ENCODE data around the gene SH2B3.

The SH2B3 gene

GRCh38 chr12:111429828-111430432, 24.2 kb downstream of the SH2B3 start:
- DNase-seq = no peak

DNA sequence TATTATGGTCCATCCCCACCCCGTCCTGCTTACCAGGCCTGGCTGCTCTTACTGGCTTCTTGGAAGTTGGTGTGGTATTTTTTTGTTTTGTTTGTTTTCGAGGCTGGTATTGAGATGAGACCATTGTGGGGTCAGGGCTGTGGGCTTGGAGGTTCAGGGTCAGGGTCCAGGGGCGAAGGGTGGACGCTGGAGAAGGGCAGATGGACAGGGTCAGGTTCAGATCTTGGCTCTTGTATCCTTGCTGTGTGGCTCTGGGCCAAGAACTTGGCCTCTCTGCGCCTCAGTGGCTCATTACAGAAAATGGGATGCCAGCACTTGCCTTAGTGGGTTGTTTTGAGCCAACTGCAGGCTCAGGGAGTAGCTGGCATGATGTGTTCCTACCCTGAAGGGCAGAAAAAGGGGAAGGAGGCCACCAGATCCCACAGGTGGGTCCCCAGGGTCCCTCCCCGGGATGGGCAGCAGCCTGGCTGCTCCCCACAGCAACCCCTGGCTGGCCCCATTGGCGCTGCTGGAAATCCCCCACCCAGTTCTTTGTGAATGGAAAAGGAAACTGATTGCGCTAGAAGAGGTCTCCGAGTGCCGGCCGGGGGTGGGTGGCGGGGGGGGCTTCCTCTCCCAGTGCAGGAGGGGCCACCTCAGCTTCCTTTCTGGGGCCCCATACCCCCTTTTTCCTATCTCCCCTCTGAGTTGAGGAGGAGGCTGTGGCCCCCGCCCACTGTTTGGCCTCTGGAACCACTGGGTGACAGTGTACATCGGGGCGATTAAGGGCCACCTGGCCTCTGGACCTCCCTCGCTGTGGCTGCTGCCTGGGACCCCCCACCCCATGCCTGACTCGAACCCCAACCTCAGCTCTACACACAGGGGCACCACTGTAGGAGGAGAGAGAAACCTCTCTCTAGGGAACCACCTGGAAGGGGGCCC, 25.0 kb downstream of the SH2B3 start:
- DNase-seq = no peak

- DNase-seq = no peak
Observed at GRCh38 chr12:111431772-111432171, 26.0 kb downstream of the SH2B3 start.

DNA sequence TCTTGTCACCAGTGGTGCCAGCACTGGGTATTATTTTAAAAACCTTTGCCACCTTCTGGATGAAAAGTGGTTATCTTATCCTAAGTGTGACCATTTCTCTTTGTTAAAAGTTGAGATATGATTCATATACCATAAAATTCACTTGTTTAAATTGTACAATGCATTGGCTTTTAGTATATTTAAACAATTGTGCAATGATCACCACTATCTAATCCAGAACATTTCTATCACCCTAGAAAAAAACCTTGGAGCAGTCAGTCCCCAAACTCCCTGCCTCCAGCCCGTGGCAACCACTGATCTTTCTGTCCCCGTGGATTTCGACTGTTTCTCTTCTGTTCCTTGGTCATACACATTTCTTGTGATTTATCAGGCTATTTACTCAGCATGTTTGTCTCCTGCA, 28.3 kb downstream of the SH2B3 start:
- DNase-seq = no peak

- DNase-seq = no peak
Observed at GRCh38 chr12:111434680-111435338, 29.1 kb downstream of the SH2B3 start.

GRCh38 chr12:111435661-111436201, 30.0 kb downstream of the SH2B3 start:
- no peak for DNase-seq

- DNase-seq = no peak
Observed at GRCh38 chr12:111436266-111436665, 30.5 kb downstream of the SH2B3 start.

DNA sequence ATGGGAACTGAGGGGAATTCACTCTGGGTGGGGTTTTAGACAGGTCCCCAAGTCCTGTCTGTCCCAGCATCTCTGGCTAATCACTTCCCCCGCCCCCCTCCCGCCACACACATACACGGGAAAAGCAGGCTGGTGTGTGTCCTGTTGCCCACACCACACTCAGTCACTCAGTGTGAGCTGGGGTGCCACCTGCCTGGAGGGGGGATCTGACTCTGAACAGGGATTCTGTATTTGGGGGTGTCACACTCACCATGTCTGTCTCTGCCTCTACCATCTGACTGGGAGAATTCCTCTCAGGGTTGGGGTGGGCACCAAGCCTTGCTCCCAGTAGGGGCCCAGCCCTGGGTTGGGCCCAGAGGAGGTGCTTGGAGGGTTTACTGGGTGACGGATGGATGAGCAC, 31.1 kb downstream of the SH2B3 start:
- no peak for DNase-seq

- no peak for DNase-seq
Observed at GRCh38 chr12:111437816-111438454, 32.2 kb downstream of the SH2B3 start.

DNA sequence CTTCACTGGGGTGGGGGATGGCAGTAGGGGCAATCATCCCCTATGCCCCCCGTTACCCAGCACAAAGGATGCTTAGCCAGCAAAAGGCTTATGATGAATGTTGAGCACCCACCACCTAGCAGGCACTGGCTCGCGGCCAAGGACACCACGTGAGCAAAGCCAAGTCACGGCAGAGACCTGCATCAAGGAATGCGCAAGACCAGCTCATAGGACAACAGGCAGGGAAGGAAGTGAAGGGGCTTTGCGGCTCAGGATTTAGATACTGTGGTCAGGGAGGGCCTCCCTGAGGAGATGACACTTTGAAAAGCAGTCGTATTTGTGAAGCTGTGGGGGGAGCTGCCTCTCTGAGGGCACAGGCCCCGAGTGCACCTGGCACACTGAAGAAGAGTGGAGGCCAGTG, 32.8 kb downstream of the SH2B3 start:
- no peak for DNase-seq

GRCh38 chr12:111439657-111440151, 34.0 kb downstream of the SH2B3 start:
- DNase-seq = no peak

DNA sequence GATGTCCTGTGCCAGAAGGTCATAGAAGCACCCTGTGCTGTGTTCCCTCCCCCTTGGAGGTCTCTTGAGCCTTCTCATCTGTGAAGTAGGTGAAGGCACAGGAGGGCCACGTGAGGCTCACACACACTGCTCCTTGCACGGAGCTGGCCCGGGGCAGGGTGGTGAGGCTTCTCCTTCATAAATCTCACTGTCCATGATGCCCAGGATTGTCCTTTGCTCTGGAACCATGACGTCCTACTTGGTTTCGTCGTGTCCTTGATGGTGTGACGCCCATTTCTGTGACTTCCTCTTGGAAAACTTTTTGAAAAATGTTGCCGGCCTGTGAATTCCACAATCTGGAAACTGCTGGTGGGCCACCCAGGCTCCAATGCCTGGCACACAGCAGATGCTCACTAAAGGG, 34.4 kb downstream of the SH2B3 start:
- DNase-seq = no peak

DNA sequence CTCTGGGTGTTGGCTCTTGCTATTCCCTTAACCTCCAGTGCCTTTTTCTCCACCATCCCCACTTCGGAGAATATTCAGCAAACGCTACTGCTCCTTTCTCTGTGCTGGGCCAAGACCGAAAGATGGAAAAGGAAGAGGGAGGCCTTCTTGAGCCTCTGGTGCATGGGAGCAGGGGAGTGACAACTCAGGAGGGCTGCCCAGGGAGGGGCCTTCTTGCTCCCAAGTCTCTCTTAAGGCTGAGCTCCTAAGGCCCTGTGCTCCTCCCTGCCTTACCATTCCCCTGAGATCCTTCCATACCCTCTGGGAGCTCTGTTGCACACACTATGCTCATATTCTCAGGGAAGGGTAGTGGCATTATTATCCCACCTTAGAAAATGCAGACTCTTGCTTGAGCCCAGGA, 34.9 kb downstream of the SH2B3 start:
- DNase-seq = no peak

GRCh38 chr12:111441107-111441928, 35.6 kb downstream of the SH2B3 start:
- no peak for DNase-seq

- no peak for DNase-seq
Observed at GRCh38 chr12:111442301-111443045, 36.8 kb downstream of the SH2B3 start.

DNA sequence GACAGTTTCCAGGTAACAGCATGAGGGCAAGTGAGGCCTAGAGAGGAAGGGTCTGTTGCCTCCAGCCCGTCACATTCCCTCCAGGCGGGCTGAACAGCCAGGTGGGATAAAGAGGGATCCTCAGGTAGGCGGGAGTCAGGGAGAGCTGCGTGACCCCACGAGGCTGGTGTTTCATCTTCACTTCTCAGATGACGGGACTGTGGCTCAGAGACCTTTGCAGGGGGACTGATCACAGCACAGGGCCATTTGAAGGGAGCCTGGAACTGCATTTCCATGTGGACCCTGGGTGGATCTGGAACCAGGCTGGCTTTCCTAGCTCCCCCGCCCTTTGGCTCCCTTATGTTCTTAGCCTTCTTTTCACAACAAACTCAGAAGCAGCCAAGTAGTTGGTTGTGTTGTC, 37.4 kb downstream of the SH2B3 start:
- no peak for DNase-seq

DNA sequence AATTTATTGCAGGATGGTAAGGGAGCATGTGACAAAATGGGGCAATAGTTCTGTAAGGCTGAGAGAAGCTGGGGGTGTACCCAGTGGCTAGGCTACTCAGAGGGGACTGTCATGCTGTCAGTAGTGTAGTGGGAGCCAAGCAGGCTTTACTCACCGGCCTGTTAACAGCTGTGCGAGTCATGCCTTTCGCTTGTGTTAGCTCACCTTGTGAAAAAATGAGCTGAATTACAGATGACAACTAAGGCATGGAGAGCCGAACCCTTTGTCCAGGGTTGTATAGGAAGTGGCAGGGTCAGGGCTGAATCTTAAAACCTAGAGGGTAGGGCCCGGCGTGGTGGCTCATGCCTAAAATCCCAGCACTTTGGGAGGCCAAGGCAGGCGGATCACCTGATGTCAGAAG, 37.9 kb downstream of the SH2B3 start:
- DNase-seq = no peak

DNA sequence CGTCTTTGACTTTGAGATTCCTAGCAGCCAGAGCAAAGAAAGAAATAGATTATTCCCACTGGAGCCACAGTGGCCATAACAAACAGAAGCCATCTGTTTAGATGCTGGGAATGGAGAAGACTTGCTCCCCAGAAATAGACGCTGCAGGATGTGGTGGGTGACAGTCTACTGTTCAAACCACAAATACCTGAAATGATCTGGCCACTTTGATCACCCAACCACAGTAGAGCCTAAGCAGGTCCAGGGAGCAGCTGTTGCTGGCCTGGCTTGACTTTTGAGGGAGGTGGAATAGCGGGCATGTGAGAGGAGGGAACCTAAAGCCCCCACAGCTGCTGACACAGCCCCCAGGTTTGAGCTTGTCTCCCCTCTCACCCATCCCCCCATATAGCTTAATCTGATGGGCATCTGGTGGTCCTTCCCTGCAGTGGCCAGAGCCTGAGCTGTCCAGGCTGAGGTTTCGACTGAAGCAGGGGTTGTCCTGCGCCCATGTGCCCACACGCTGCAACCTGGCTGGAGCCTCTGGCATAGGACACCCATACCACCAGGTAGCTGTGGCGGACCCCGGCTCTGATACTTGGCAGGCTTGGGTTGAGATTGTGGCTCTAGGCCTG, 38.7 kb downstream of the SH2B3 start:
- no peak for DNase-seq

GRCh38 chr12:111444925-111445725, 39.4 kb downstream of the SH2B3 start:
- DNase-seq = no peak
